ENCODE measurements around the gene SPRR2A. TPM values are rescaled to one million over a fixed set of nuclear protein-coding genes. Genes with fewer than 3 reads are reported as not detected.
"Not testable (repeated sequence)": the region's sequence is repeated elsewhere in the genome, so short reads cannot be mapped to it uniquely, and the experiment has no call there.

Gene SPRR2A
- total RNA-seq, 4 donors from 2014 or later: not detected

DNA sequence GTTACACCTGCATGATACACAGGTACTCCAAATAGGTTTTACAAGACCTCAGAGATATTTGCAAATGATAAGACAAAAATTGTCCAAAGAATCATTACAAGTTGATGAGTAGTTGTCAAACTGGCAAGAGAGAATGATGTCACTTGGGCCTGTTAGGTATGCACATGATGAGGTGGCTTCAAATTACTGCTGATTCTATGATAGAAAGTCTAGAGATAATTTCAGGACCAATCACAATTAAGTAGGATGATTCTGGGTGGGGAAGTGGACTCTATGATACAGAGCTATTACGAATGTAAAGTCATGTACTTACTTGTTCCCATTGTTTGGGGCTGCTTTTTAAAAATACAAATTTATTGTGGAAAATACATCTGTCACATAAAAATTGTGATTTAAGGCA is 31.5 kb downstream of the SPRR2A start:
- H3K36me3 ChIP-seq: no peaks in the 10 kb centered on the region
- TF ChIP-seq, protein P1, sequence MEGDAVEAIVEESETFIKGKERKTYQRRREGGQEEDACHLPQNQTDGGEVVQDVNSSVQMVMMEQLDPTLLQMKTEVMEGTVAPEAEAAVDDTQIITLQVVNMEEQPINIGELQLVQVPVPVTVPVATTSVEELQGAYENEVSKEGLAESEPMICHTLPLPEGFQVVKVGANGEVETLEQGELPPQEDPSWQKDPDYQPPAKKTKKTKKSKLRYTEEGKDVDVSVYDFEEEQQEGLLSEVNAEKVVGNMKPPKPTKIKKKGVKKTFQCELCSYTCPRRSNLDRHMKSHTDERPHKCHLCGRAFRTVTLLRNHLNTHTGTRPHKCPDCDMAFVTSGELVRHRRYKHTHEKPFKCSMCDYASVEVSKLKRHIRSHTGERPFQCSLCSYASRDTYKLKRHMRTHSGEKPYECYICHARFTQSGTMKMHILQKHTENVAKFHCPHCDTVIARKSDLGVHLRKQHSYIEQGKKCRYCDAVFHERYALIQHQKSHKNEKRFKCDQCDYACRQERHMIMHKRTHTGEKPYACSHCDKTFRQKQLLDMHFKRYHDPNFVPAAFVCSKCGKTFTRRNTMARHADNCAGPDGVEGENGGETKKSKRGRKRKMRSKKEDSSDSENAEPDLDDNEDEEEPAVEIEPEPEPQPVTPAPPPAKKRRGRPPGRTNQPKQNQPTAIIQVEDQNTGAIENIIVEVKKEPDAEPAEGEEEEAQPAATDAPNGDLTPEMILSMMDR (IDR thresholded peaks at IDR 0.05): no peak
- TF ChIP-seq POLR2A (IDR thresholded peaks at IDR 0.05) (no peak), EP300 (IDR thresholded peaks at IDR 0.05) (no peak)
- WGBS, 2 donors: 82 to 86% methylated on average over 1 of the region's 1 CpG
- no peaks in the 10 kb centered on the region for H3K9me3 ChIP-seq
- no peaks in the 10 kb centered on the region for H3K27me3 ChIP-seq
- no peak overlapping the region for H3K27ac ChIP-seq
- no peak for DNase-seq (ENCODE audit: low spot score in 2 of 2)
- no peaks in the 10 kb centered on the region for H3K4me1 ChIP-seq
- no peak overlapping the region for H3K4me3 ChIP-seq

DNA sequence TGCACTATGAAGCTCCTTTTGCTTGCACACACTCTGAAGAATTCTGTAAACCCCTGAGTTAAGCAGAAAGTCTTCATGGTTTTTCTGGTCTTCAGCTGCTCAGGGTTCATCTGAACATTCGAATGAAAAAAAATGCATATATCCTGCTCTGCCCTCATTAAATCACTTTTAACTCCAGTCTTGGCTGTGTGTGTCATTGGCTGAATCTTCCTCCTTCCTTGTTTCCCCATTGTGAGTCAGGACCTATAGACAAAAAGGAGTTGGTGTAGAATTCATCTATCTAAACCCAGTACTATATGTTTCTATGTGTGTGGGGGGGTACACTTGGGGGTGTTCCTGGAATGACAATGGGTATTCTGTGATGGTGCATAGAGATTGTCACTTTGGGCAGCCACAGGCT is 32.9 kb downstream of the SPRR2A start:
- no peak overlapping the region for H3K4me3 ChIP-seq

DNA sequence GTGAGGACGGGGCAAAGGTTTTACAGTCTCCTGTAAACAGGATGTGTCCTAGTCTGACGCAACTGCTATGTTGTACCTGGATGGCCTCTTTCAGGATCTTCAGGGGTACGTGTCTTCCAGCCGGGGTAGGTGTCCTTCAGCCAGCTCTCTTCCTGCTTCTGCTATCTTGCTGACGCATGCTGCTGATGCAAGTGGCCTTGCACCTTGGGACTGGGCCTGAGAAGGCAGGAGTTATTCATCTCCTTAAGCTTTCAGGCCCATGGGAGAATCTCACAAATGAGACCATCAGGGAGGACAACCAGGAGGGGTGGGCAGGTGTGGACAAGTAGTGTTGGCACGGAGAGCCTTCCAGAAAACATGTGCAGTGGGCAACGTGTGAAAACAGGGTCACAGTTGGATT is 34.2 kb downstream of the SPRR2A start:
- no peak for DNase-seq (ENCODE audit: low spot score in 2 of 2)
- no peak overlapping the region for H3K4me3 ChIP-seq
- no peaks in the 10 kb centered on the region for H3K36me3 ChIP-seq
- no peaks in the 10 kb centered on the region for H3K9me3 ChIP-seq
- no peaks in the 10 kb centered on the region for H3K4me1 ChIP-seq
- TF ChIP-seq POLR2A (IDR thresholded peaks at IDR 0.05): no peak
- no peak for TF ChIP-seq EP300 (IDR thresholded peaks at IDR 0.05)
- TF ChIP-seq, protein P1 (IDR thresholded peaks at IDR 0.05): no peak
- WGBS, 2 donors: 85 to 87% methylated on average over 7 of the region's 7 CpGs
- H3K27me3 ChIP-seq: no peaks in the 10 kb centered on the region
- H3K27ac ChIP-seq: no peak overlapping the region

More for the DNA sequence above, 32.9 kb downstream of the SPRR2A start:
- 74 to 88% methylated on average over 1 of the region's 1 CpG for WGBS, 2 donors
- Histone ChIP-seq H3K27me3 (no peaks in the 10 kb centered on the region), H3K27ac (no peak overlapping the region), H3K9me3 (no peaks in the 10 kb centered on the region), H3K4me1 (no peaks in the 10 kb centered on the region), H3K36me3 (no peaks in the 10 kb centered on the region)
- TF ChIP-seq, protein P1 (IDR thresholded peaks at IDR 0.05): no peak
- TF ChIP-seq POLR2A (IDR thresholded peaks at IDR 0.05) (no peak), EP300 (IDR thresholded peaks at IDR 0.05) (no peak)
- no peak for DNase-seq (ENCODE audit: low spot score in 2 of 2)

DNA sequence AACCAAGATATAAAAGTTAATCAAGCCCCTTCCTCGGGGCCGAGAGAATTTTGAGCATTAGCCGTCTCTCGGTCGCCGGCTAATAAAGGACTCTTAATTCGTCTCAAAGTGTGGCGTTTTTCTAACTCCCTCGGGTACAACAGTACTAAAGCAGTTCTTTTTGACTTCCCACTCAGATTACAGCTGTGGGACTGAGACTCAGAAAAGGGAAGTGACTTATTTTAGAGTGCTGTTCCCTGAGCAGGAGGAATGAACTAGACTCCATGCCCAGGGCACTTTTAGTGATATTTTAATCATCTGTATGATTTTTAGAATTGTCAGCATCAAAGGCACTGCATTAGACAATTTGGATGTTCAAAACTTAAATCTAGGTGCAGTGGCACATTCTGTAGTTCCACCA is 35.0 kb downstream of the SPRR2A start:
- H3K4me3 ChIP-seq; H3K4me1 ChIP-seq; H3K27ac ChIP-seq; H3K36me3 ChIP-seq; DNase-seq (ENCODE audit: low spot score in 2 of 2); H3K9me3 ChIP-seq; H3K27me3 ChIP-seq: not testable (repeated sequence)
- WGBS, 2 donors: 54 to 63% methylated on average over 9 of the region's 9 CpGs

DNA sequence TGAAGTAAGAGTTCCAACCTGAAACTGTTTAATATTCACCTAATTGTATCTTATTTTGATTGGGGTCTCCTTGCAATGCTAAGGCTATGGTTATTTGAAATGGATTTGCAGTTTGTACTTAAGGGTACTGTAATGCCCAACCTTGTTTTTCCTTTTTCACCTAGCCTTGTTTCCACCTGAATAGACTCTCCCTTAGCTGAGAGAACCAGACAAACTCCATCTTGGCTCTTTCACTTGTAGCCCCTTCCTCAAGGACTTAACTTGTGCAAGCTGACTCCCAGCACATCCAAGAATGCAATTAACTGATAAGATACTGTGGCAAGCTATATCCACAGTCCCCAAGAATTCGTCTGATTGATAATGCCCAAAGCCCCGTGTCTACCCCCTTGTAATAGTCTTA is 35.5 kb downstream of the SPRR2A start:
- not testable (repeated sequence) for H3K36me3 ChIP-seq; H3K4me3 ChIP-seq; DNase-seq (ENCODE audit: low spot score in 2 of 2); H3K9me3 ChIP-seq; H3K4me1 ChIP-seq; H3K27ac ChIP-seq; H3K27me3 ChIP-seq
- WGBS, 2 donors: 46 to 54% methylated on average over 2 of the region's 2 CpGs

DNA sequence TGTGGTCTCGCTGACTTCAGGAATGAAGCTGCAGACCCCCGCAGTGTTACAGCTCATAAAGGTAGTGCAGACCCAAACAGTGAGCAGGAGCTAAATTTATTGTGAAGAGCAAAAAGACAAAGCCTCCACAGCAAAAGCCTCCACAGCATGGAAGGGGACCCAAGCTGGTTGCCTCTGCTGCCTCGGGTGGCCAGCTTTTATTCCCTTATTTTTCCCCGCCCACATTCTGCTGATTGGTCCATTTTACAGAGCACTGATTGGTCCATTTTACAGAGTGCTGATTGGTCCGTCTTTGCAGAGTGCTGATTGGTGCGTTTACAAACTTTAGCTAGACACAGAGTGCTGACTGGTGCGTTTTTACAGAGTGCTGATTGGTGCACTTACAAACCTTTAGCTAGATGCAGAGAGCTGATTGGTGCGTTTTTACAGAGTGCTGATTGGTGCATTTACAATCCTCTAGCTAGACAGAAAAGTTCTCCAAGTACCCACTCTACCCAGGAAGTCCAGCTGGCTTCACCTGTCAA is 46.0 kb downstream of the SPRR2A start:
- H3K9me3 ChIP-seq; H3K27me3 ChIP-seq; H3K4me1 ChIP-seq; DNase-seq (ENCODE audit: low spot score in 2 of 2); H3K27ac ChIP-seq; H3K4me3 ChIP-seq; H3K36me3 ChIP-seq: not testable (repeated sequence)
- WGBS, 2 donors: 76 to 82% methylated on average over 8 of the region's 8 CpGs

Small RNA genes within 50 kb of the gene (small RNA-seq; reads per million reads assigned to genes)
- gene AL356867.1 (not detected), gene RF00322 (not detected)

Other genes with a start within 250 kb of the SPRR2A start
- not detected for gene LCE1B, start 245.5 kb downstream of the SPRR2A start, total RNA-seq
- gene LCE1A, start 230.0 kb downstream of the SPRR2A start, total RNA-seq: not detected
- not detected for gene LCE6A, start 214.7 kb downstream of the SPRR2A start, total RNA-seq
- gene LCE7A, start 197.5 kb downstream of the SPRR2A start, total RNA-seq: not detected
- not detected for gene SMCP, start 179.2 kb downstream of the SPRR2A start, total RNA-seq
- not detected for gene IVL, start 149.0 kb downstream of the SPRR2A start, total RNA-seq
- gene SPRR5, start 110.3 kb downstream of the SPRR2A start, total RNA-seq: not detected
- not detected for gene SPRR4, start 86.9 kb downstream of the SPRR2A start, total RNA-seq
- not detected for gene SPRR1A, start 73.4 kb downstream of the SPRR2A start, total RNA-seq
- not detected for gene SPRR3, start 55.8 kb downstream of the SPRR2A start, total RNA-seq
- not detected for gene SPRR1B, start 26.3 kb downstream of the SPRR2A start, total RNA-seq
- not detected for gene SPRR2D, start 16.4 kb downstream of the SPRR2A start, total RNA-seq
- not detected for gene SPRR2B, start 14.1 kb upstream of the SPRR2A start, total RNA-seq
- gene SPRR2E, start 37.0 kb upstream of the SPRR2A start, total RNA-seq: not detected
- not detected for gene SPRR2F, start 56.0 kb upstream of the SPRR2A start, total RNA-seq
- not detected for gene SPRR2G, start 93.4 kb upstream of the SPRR2A start, total RNA-seq
- gene LELP1, start 145.9 kb upstream of the SPRR2A start, total RNA-seq: not detected
- gene PRR9, start 160.1 kb upstream of the SPRR2A start, total RNA-seq: not detected
- gene LORICRIN, start 202.2 kb upstream of the SPRR2A start, total RNA-seq: under 1 TPM in 1 of 4 donors, not detected in 3; 0.44 TPM

Measured in tibial nerve (tissue), 4 donors.